ENCODE results near the gene FFAR2.
A peak's percentile ranks its signal among the peaks of the same experiment; 100 is the strongest.
"Not testable (repeated sequence)": the region's sequence is repeated elsewhere in the genome, so short reads cannot be mapped to it uniquely, and the experiment has no call there.

FFAR2 gene

GRCh38 chr19:35457173-35457572 lies 9.1 kb downstream of the FFAR2 start:
- DNase-seq: no peak

- DNase-seq: no peak
Measured at GRCh38 chr19:35458192-35458591, 10.1 kb downstream of the FFAR2 start.

GRCh38 chr19:35458731-35459391 lies 10.8 kb downstream of the FFAR2 start:
- no peak for DNase-seq

GRCh38 chr19:35459414-35460082 lies 11.5 kb downstream of the FFAR2 start:
- peak; percentile 49 for DNase-seq

GRCh38 chr19:35460608-35461007 lies 12.6 kb downstream of the FFAR2 start:
- DNase-seq: no peak

GRCh38 chr19:35461060-35461459 lies 13.0 kb downstream of the FFAR2 start:
- no peak for DNase-seq

DNA sequence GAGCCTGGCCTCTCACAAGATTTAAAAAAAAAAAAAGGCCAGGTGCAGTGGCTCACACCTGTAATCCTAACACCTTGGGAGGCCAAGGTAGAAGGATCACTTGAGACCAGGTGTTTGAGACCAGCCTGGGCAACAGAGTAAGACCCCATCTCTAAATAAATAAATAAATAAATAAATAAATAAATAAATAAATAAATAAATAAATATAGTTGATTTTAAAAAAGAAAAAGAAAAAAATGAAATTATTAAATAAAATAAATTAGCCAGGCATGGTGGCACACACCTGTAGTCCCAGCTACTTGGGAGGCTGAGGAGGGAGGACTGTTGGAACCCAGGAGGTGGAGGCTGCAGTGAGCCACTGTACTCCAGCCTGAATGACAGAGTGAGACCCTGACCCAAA lies 13.7 kb downstream of the FFAR2 start:
- not testable (repeated sequence) for DNase-seq

DNA sequence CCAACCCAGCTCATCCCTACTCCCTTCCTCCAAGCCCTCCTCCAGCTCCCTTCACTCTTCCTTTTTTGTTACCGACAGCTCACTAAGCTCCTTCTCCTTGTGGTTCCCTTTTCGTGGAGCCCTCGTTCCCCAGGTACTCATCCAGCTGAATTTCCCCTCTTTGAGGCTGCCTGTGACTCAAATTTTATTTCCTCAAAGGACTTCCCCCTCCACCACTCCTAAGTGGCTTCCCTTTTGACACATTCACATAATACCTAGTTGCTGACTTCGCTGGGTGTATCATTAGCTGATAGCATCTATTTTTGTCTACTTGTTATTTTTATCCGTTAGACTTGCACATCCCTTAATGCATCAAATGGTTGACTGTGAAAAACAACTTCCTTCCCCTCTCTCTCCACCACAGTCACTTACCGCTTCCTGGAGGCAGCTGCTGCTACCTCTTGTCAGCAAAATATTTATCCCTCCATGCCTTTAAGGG lies 14.5 kb downstream of the FFAR2 start:
- no peak for DNase-seq

- not testable (repeated sequence) for DNase-seq
Measured at GRCh38 chr19:35462956-35463355, 14.9 kb downstream of the FFAR2 start.

DNA sequence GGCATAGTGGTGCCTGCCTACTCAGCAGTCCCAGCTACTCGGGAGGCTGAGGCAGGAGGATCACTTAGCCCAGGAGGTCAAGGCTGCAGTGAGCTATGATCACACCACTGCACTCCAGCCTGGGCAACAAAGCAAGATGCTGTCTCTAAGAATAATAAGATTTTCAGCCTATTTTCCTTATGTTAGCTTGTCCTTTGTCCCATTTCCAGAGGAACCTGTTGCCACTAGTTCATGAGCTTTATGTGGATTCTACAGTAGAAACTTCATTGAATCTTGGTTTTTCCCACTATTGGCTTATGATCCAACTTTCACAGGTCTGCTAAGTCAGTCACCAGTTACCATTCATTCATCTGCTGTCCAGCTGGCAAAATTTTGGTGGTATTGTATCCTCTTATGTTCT lies 18.2 kb downstream of the FFAR2 start:
- DNase-seq: no peak

DNA sequence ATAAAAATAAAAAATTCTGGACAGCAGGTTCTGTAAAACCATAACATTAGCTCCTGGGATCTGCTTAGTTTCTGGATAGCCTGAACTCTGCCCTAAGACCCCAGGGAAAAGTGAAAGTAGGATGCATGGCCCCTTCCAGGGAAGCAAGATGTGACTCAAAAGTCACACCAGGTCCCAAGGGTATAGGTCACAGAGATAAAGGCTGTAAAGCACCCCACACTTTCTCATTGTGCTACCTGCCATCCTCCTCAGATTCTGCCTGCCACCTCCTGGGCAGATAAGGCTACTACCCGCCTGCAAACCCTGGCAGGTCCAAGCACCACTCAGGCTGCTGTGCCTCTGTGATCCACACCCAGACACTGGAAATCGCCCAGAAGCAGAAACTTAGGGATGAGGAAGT lies 20.6 kb downstream of the FFAR2 start:
- no peak for DNase-seq

GRCh38 chr19:35470128-35470527 lies 22.1 kb downstream of the FFAR2 start:
- DNase-seq: no peak

- DNase-seq: not testable (repeated sequence)
Measured at GRCh38 chr19:35471075-35471474, 23.0 kb downstream of the FFAR2 start.

DNA sequence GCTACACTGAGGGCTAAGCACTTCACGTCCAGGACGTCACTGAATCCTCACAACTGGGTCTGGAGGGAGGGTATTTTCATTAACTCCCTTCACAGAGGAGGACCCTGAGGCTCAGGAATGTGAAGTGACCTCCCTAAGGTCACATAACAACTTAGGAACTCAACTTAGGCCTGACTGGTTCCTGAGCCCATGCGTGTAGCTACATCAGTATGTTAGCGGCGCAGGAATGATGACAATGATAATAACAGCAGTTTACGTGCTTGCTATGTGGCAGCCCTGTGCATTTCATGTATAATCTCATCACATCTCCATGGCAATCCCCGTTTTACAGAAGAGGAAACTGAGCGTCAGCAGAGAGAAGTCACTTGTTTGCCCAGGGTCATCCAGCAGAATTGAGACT lies 23.9 kb downstream of the FFAR2 start:
- no peak for DNase-seq

DNA sequence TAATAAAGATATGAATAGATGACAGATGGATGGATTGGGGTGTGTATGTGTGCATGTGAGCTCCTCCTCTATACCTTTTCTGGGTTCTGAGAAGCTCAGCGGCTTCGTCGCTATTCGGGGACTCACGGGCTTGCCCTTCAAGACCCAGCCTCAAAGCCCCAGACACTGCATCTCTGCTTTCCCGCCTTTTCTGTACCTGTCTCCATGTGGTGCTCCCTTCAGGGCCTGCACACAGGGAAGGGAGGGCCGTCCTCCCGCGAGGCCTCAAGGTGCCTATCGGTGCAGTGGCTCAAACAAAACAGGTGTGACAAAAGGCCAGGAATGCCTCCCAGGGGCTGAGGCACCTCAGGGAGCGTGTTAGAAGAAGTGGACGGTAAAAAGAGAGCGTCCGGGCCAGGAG lies 26.0 kb downstream of the FFAR2 start:
- no peak for DNase-seq

GRCh38 chr19:35474594-35474993 lies 26.5 kb downstream of the FFAR2 start:
- DNase-seq: not testable (repeated sequence)

GRCh38 chr19:35476149-35476548 lies 28.1 kb downstream of the FFAR2 start:
- no peak for DNase-seq

DNA sequence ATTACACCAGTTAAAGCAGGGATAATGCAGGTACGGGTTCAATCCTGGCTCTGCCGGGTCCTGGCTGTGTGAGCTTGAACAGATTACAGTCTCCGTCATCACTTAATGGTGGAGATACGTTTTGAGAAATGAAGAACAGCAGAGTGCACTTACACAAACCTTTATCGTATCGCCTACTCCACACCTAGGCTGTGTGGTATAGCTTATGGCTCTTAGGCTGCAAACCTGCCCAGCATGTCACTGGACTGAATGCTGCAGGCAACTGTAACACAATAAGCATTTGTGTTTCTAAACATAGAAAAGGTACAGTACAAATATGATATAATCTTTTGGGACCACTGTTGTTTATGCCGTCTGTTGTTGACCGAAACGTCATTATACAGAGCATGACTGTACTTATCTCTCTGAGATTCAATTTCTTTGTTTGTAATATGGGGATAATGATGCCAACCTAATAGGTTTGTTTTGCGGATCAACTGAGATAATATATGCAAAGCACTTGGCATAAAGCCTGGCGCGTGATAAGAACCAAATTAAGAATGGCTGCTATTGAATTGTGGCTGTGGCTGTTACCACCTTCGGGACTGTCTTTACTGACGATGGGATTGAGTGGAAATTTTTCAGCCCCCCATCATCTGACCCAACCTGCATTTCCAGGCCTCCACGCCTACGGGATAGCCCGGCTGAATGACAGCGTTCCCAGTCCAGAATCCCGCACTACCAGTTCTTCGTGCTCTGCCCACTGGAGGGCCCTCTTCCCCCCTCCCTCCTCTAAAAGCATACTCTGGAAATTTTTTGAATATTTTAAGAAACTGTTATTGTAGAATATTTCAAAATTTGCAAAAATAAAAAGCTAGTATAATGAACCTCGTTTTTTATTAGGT lies 31.0 kb downstream of the FFAR2 start:
- DNase-seq: no peak

- DNase-seq: no peak
Measured at GRCh38 chr19:35483089-35483488, 35.0 kb downstream of the FFAR2 start.

DNA sequence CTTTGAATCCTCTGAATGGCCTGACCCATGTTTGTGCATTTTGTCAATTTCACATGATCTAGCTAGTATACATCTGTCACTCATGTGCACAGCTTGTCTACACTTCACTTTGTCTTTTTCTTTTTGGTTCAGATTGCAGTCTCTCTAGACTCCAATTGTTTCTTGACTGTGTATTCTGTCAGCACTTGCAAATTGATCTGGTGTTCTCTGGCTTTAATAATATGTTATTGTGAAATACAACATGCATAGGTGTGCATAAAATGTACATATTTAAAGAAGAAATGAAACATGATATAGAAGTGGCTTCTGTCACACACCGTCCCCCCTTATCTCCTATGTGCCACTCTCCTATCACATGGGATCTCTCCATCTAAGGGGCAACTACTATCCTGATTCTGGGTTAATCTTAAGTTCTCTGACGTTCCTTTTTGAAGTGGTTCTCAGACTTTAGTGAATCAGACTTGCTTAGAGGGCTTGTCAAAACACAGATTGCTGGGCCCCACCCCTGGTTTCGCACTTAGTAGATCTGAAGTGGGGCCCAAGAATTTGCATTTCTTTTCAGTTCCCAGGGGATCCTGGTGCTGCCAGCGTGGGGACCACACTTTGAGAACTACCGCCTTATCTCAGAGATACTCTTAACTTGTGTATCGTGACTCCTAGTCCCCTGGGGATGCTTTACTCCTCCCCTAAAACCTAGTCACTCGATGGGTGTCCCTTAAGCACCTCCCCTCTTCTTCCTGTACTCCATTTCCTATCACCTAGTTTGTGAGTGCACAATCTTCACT lies 36.4 kb downstream of the FFAR2 start:
- no peak for DNase-seq

GRCh38 chr19:35486268-35486708 lies 38.2 kb downstream of the FFAR2 start:
- DNase-seq: no peak

DNA sequence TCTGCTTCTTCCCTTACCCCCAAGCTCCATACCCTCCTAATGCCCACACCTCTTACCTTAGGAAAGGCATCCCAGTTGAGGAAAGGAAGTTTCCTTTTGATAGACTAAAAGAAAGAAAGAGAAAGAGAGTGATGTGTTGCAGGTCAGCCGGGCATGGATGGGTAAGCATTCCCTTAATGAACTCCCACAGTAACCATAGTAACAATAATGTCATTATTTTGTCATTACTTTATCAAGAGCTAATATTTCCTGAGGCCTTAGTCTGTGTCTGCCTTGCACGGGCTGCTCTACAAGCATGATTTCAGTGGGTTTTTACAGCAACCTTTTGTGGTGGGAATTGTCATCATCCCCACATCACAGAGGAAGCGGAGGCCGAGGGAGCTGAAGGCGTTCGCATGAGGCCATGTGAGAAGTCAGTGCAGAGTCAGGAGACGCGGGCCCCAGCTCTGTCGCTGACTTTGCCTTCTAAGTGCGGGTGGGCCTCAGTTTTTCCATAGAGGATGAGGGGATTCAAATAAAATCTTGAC lies 39.7 kb downstream of the FFAR2 start:
- DNase-seq: no peak
